SK-N-MC (cell line): ENCODE measurements around the gene SMTNL2.

Experiments used
- DNase-seq: peaks from one replicate; pipeline ENCODE4 v3.0.0-alpha.2; 2011; ENCODE audit warnings: low read depth, low spot score
- H3K27ac ChIP-seq: fragments of 200-600 bp; sonication (generic); 2 replicates; pipeline ENCODE4 v1.5.1; 2016; ENCODE audit warnings: mixed run types
- H3K36me3 ChIP-seq: fragments of 200-600 bp; sonication (generic); 2 replicates; pipeline ENCODE4 v1.6.1; 2017; ENCODE audit warnings: antibody characterized with exemption, low read length, mixed read lengths; ENCODE audit not compliant: insufficient read depth
- H3K4me3 ChIP-seq: fragments of 200-600 bp; sonication (generic); 2 replicates; pipeline ENCODE4 v1.5.1; 2016
- H3K9ac ChIP-seq: fragments of 200-600 bp; sonication (generic); 2 replicates; pipeline ENCODE4 v1.8.0; 2017; ENCODE audit warnings: mixed run types, mixed read lengths; ENCODE audit not compliant: insufficient read length
- H3K9me3 ChIP-seq: fragments of 200-600 bp; sonication (generic); 2 replicates; pipeline ENCODE4 v1.6.1; 2017; ENCODE audit warnings: low read depth, mild to moderate bottlenecking, antibody characterized with exemption, low read length, moderate library complexity, mixed read lengths
- EZH2 ChIP-seq: fragments of 200-600 bp; sonication (generic); IDR thresholded peaks from one replicate; pipeline ENCODE4 v1.6.1; 2017; ENCODE audit warnings: antibody characterized with exemption
- FOXP2 ChIP-seq: optimal IDR thresholded peaks from 2 replicates; pipeline ENCODE3; 2011; ENCODE audit warnings: mild to moderate bottlenecking, moderate library complexity; ENCODE audit not compliant: insufficient read depth; ENCODE audit errors: extremely low read length, control extremely low read depth
- POLR2AphosphoS5 ChIP-seq: IDR thresholded peaks from 2 replicates; pipeline ENCODE4 v1.6.1; 2012; ENCODE audit warnings: mild to moderate bottlenecking, low read depth, low read length, borderline replicate concordance

SMTNL2 gene

DNA sequence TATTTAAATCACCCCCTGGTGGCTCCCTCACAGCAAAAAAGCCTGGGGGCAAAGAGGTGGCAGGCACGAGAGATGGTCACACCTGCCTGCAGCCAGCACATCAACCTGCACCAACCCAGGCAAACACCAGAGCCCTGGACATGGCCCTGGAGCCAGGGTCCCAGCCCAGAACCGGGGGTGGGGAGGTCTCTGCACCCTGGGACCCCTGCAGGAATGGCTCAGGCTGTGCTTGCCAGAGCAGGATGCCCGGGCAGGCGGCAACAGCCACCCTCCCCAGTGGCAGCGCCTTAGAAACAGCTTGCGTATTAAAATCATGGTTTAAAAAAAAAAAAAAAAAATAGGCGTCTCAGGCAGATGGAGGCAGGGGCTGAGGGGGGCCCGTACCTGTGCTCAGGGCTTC is 45.3 kb upstream of the SMTNL2 start:
- Histone ChIP-seq H3K4me3 (no peak overlapping the region), H3K9me3 (no peaks in the 10 kb centered on the region), H3K9ac (no peak overlapping the region), H3K27ac (no peak overlapping the region), H3K36me3 (peaks cover 49% of the 10 kb centered on the region; the same call in 1 of the 2 replicates)
- TF ChIP-seq POLR2AphosphoS5 (no peak), EZH2 (no peak), FOXP2 (no peak)
- DNase-seq = no peak

GRCh38 chr17:4539576-4540223 is 44.6 kb upstream of the SMTNL2 start:
- H3K27ac ChIP-seq = no peak overlapping the region
- TF ChIP-seq POLR2AphosphoS5 (no peak), FOXP2 (no peak), EZH2 (no peak)
- H3K4me3 ChIP-seq = no peak overlapping the region
- DNase-seq = no peak
- H3K9ac ChIP-seq = no peak overlapping the region
- peaks cover 51% of the 10 kb centered on the region; the same call in 1 of the 2 replicates for H3K36me3 ChIP-seq
- no peaks in the 10 kb centered on the region for H3K9me3 ChIP-seq

- H3K36me3 ChIP-seq = peaks cover 53% of the 10 kb centered on the region; the same call in 1 of the 2 replicates
- H3K9me3 ChIP-seq = no peaks in the 10 kb centered on the region
- TF ChIP-seq FOXP2 = no peak
- H3K27ac ChIP-seq = no peak overlapping the region
- DNase-seq = no peak
- no peak overlapping the region for H3K9ac ChIP-seq
- no peak overlapping the region for H3K4me3 ChIP-seq
Observed at GRCh38 chr17:4540224-4540651, 44.1 kb upstream of the SMTNL2 start.

DNA sequence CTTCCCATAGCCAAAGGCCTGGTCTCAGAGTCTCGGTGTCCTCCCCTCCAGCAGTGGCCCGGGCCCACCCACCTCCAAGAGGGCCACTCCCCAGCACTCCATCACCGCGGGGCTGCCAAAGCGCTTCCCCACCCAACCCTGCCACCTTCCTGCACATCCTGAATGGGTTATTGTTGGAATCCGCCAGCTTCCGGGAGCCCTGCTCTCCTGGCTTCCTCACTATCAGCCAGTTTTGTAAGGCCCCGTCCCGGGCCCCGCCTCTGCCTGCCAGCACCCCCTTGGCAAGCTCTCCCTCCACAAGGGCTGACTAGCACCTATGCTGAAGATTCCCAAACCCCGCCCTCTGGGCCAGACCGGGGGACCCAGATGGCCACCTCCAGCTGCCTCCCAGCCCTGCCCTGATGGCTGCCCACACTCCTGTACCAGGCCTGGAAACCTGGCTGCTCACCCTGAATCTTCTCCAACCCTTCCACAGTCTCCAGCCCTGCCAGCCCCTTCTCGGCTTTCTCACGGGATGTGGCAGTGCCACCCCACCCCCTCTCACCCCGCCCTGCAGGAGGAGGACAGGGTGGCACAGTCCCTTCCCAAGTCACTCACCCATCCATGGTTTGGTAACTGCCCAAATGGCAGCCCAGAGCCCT is 43.5 kb upstream of the SMTNL2 start:
- no peaks in the 10 kb centered on the region for H3K9me3 ChIP-seq
- TF ChIP-seq FOXP2 = no peak
- TF ChIP-seq POLR2AphosphoS5 = no peak
- no peak overlapping the region for H3K9ac ChIP-seq
- H3K36me3 ChIP-seq = peaks cover 59% of the 10 kb centered on the region; the same call in 1 of the 2 replicates
- no peak overlapping the region for H3K4me3 ChIP-seq
- H3K27ac ChIP-seq = no peak overlapping the region
- no peak for DNase-seq

- no peak overlapping the region for H3K27ac ChIP-seq
- H3K4me3 ChIP-seq = no peak overlapping the region
- TF ChIP-seq EZH2 = no peak
- TF ChIP-seq POLR2AphosphoS5 = no peak
- no peak for TF ChIP-seq FOXP2
- no peaks in the 10 kb centered on the region for H3K9me3 ChIP-seq
- no peak for DNase-seq
- H3K9ac ChIP-seq = no peak overlapping the region
- peaks cover 63% of the 10 kb centered on the region; the same call in 1 of the 2 replicates for H3K36me3 ChIP-seq
Observed at GRCh38 chr17:4541328-4542002, 42.9 kb upstream of the SMTNL2 start.

DNA sequence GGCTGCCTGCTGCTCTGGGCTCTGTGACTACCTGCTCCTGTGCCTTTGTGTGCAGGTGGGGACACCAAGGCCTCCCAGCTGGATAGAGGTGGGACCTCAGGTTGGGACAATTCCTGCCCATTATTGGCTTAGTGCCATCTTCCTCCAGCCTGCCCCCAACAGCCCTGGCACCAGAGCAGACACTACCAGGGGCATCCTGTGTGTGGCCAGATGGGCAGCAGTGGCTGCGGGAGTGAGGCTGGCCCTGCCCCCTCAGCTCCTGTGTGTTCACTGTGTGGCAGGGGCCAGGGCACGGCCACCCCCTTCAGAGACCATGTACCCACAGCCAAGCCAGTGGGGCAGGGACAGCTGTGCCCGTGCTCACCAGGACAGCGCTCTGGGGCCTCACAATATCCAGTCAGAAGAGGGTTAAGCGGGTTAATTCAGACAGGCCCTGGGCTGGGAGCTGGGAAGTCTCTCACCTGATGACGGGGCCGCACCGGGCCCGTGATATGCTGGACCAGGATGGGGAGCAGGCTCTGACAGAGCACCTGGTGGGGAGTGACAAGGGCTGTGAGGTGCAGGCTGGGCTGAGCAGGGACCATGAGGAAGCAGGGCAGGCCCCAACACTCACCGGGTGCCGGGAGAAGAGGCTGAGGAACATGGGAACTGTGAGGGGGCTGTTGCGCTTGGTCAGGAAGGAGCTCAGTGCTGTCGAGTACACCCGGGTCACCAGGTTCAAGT is 42.2 kb upstream of the SMTNL2 start:
- Histone ChIP-seq H3K36me3 (peaks cover 70% of the 10 kb centered on the region; the same call in 1 of the 2 replicates), H3K27ac (no peak overlapping the region), H3K9me3 (no peaks in the 10 kb centered on the region), H3K9ac (no peak overlapping the region), H3K4me3 (no peak overlapping the region)
- DNase-seq = no peak
- TF ChIP-seq POLR2AphosphoS5 (no peak), FOXP2 (no peak), EZH2 (no peak)

- no peaks in the 10 kb centered on the region for H3K9me3 ChIP-seq
- DNase-seq = no peak
- H3K4me3 ChIP-seq = no peak overlapping the region
- peaks cover 75% of the 10 kb centered on the region; the same call in 1 of the 2 replicates for H3K36me3 ChIP-seq
- no peak overlapping the region for H3K9ac ChIP-seq
- TF ChIP-seq FOXP2 (no peak), EZH2 (no peak), POLR2AphosphoS5 (no peak)
- H3K27ac ChIP-seq = no peak overlapping the region
Observed at GRCh38 chr17:4542726-4543191, 41.6 kb upstream of the SMTNL2 start.

GRCh38 chr17:4543557-4544026 is 40.7 kb upstream of the SMTNL2 start:
- TF ChIP-seq EZH2 (no peak), POLR2AphosphoS5 (no peak), FOXP2 (no peak)
- peaks cover 80% of the 10 kb centered on the region; the same call in 1 of the 2 replicates for H3K36me3 ChIP-seq

More at GRCh38 chr17:4543557-4544026, 40.7 kb upstream of the SMTNL2 start:
- Histone ChIP-seq H3K4me3 (no peak overlapping the region), H3K27ac (no peak overlapping the region), H3K9me3 (no peaks in the 10 kb centered on the region), H3K9ac (no peak overlapping the region)
- DNase-seq = no peak
